ENCODE measurements around the gene SF3A2. TPM values are rescaled to one million over a fixed set of nuclear protein-coding genes. Genes with fewer than 3 reads are reported as not detected.
A peak's percentile ranks its signal among the peaks of the same experiment; 100 is the strongest.
"Not testable (repeated sequence)": the region's sequence is repeated elsewhere in the genome, so short reads cannot be mapped to it uniquely, and the experiment has no call there.

The SF3A2 gene
- total RNA-seq, 1 donor from 2014 or later, result 71.2 TPM

DNA sequence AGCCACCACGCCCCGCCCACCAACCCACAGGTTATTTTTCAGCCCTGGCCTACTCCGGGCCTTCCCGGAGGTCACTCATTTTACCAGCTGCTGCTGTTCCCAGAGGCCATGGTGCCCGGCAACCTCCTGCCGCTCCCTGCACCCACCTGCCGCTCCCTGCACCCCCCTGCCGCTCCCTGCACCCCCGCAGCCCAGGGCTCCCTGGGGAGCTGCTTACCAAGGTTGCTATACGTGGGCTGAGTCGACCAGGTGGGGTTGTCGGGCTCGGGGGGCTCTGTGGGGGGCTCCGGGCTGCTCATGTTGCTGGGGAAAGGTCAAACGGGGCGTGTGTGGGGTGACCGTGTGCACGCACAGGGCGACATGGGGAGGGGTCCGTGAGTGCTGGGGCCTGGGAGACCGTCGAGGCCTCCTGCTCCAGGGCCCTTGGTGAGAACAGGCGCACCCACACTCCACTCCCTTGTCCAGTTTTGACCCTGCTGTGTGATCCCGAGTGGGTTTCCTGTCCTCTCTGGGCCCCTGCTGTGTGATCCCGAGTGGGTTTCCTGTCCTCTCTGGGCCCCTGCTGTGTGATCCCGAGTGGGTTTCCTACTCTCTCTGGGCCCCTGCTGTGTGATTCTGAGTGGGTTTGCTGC, 44.1 kb downstream of the SF3A2 start:
- intact Hi-C loops (cut with DNase I), result no loop called here
- DNase-seq (ENCODE audit: extremely low spot score in 2 of 2), result no peak
- no peak overlapping the region for H3K27ac ChIP-seq
- no peaks in the 10 kb centered on the region for H3K36me3 ChIP-seq
- no peaks in the 10 kb centered on the region for H3K27me3 ChIP-seq
- no peaks in the 10 kb centered on the region for H3K9me3 ChIP-seq
- H3K4me1 ChIP-seq, result peaks cover 26% of the 10 kb centered on the region
- no peak overlapping the region for H3K4me3 ChIP-seq
- TF ChIP-seq POLR2A (IDR thresholded peaks at IDR 0.05) (no peak), POLR2AphosphoS5 (IDR thresholded peaks at IDR 0.05; ENCODE audit: insufficient read depth in 1 of 2, low read depth in 1 of 2) (no peak), CTCF (IDR thresholded peaks at IDR 0.05) (no peak)

DNA sequence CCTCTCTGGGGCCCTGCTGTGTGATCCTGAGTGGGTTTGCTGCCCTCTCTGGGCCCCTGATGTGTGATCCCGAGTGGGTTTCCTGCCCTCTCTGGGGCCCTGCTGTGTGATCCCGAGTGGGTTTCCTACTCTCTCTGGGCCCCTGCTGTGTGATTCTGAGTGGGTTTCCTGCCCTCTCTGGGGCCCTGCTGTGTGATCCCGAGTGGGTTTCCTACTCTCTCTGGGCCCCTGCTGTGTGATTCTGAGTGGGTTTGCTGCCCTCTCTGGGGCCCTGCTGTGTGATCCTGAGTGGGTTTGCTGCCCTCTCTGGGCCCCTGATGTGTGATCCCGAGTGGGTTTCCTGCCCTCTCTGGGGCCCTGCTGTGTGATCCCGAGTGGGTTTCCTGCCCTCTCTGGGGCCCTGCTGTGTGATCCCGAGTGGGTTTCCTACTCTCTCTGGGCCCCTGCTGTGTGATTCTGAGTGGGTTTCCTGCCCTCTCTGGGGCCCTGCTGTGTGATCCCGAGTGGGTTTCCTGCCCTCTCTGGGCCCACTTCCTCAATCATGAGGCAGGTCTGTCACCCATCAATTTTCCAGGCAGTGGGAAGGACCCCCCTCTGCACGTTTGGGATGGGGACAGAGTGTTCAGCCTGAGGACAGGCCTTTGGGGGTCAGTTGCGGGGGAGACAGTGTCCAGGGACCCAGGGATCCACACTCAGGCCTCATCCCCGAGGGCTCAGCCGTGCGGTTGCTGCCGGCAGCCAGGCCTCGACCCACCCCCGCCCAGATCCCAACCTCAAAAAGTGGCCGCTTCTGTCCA, 44.8 kb downstream of the SF3A2 start:
- DNase-seq (ENCODE audit: extremely low spot score in 2 of 2); intact Hi-C loops (cut with DNase I): not testable (repeated sequence)
- peak overlapping the region; percentile 4 for H3K27ac ChIP-seq

GRCh38 chr19:2282062-2282861, 45.6 kb downstream of the SF3A2 start, which contains the start of gene PEAK3:
PEAK3 (minus strand) TSS chr19:2282175; CDS start chr19:2280931, 1,244 bp downstream.
- no peak for DNase-seq (ENCODE audit: extremely low spot score in 2 of 2)
- H3K9me3 ChIP-seq, result no peaks in the 10 kb centered on the region
- peaks cover 13% of the 10 kb centered on the region for H3K4me1 ChIP-seq
- no peaks in the 10 kb centered on the region for H3K36me3 ChIP-seq
- TF ChIP-seq CTCF (IDR thresholded peaks at IDR 0.05), result no peak
- TF ChIP-seq POLR2A (IDR thresholded peaks at IDR 0.05), result no peak
- peak in 1 of 2 donors; percentile 57 for TF ChIP-seq POLR2AphosphoS5 (IDR thresholded peaks at IDR 0.05; ENCODE audit: insufficient read depth in 1 of 2, low read depth in 1 of 2)
- H3K27ac ChIP-seq, result peak within 1 kb of the TSS; percentile 4
- H3K4me3 ChIP-seq, result peak within 1 kb of the TSS; percentile 29 to 30
- intact Hi-C loops (cut with DNase I), result no loop called here
- no peaks in the 10 kb centered on the region for H3K27me3 ChIP-seq

More for the DNA sequence above, 44.8 kb downstream of the SF3A2 start:
- H3K36me3 ChIP-seq, H3K9me3 ChIP-seq, H3K27me3 ChIP-seq: not testable (repeated sequence)
- Histone ChIP-seq H3K4me1 (peaks cover 18% of the 10 kb centered on the region), H3K4me3 (peak overlapping the region; percentile 29 to 30)

- intact Hi-C loops (cut with DNase I), result no loop called here
- H3K27me3 ChIP-seq, result no peaks in the 10 kb centered on the region
- H3K4me3 ChIP-seq, result peak overlapping the region; percentile 29 to 30
- H3K4me1 ChIP-seq, result peaks cover 13% of the 10 kb centered on the region
- no peaks in the 10 kb centered on the region for H3K36me3 ChIP-seq
- H3K27ac ChIP-seq, result no peak overlapping the region
- H3K9me3 ChIP-seq, result no peaks in the 10 kb centered on the region
- no peak for TF ChIP-seq CTCF (IDR thresholded peaks at IDR 0.05)
- TF ChIP-seq POLR2A (IDR thresholded peaks at IDR 0.05), result no peak
- no peak for TF ChIP-seq POLR2AphosphoS5 (IDR thresholded peaks at IDR 0.05; ENCODE audit: insufficient read depth in 1 of 2, low read depth in 1 of 2)
- no peak for DNase-seq (ENCODE audit: extremely low spot score in 2 of 2)
Observed at GRCh38 chr19:2282862-2283237, 46.2 kb downstream of the SF3A2 start.

DNA sequence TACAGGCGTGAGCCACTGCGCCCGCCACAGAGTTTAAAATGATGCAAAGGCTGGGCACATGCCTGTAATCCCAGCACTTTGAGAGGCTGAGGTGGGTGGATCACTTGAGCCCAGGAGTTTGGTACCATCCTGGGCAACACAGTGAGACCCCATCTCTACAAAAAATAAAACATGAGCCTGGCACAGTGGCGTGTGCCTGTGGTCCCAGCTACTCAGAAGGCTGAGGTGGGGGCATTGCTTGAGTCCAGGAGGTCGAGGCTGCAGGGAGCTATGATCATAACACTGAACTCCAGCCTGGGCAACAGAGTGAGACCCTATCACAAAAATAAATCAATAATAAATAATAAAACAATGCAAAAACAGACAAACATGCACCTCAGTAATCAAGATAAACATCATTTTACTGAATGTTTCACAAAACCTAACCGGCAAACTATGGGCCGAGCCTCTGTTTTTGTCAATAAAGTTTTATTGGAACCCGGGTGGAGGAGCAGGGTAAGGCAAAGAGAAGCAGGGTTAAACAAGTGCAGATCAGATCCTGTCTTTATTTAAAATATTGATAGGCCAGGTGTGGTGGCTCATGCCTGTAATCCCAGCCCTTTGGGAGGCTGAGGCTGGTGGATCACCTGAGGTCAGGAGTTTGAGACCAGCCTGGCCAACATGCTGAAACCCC, 47.3 kb downstream of the SF3A2 start:
- Histone ChIP-seq H3K9me3 (no peaks in the 10 kb centered on the region), H3K36me3 (no peaks in the 10 kb centered on the region), H3K27me3 (no peaks in the 10 kb centered on the region), H3K4me3 (no peak overlapping the region), H3K4me1 (peaks cover 13% of the 10 kb centered on the region), H3K27ac (no peak overlapping the region)
- DNase-seq (ENCODE audit: extremely low spot score in 2 of 2), result no peak
- intact Hi-C loops (cut with DNase I), result no loop called here
- TF ChIP-seq POLR2A (IDR thresholded peaks at IDR 0.05) (no peak), POLR2AphosphoS5 (IDR thresholded peaks at IDR 0.05; ENCODE audit: insufficient read depth in 1 of 2, low read depth in 1 of 2) (no peak), CTCF (IDR thresholded peaks at IDR 0.05) (no peak)

Measured in vagina (tissue), 2 donors.